H1 (cell line): Measurements from ENCODE around the gene WIPF3. TPM values are rescaled to one million over a fixed set of nuclear protein-coding genes. Genes with fewer than 3 reads are reported as not detected.

Experiments
- CTCF ChIA-PET: fragments of 300-600 bp; sonication (Branson Sonifier 250); formaldehyde crosslinking; loops from one replicate; lab custom pipeline; 2021; ENCODE audit not compliant: partially characterized antibody; lab: Charles Lee
- POLR2A ChIA-PET: fragments of 300-600 bp; sonication (Branson Sonifier 250); formaldehyde crosslinking; loops from one replicate; lab custom pipeline; 2021; ENCODE audit warnings: inconsistent platforms; ENCODE audit not compliant: partially characterized antibody; lab: Charles Lee
- DNase-seq, 2 experiments: peaks; one replicate each; pipeline versions ENCODE4 v3.0.0 to v3.0.0-alpha.2; 2010 to 2022; ENCODE audit warnings: low spot score in 2 of 2, low read depth in 1 of 2, mixed read lengths in 1 of 2
- FAIRE-seq: peaks from 2 replicates; lab custom pipeline; 2011; peaks lifted over from hg19 to GRCh38; lab: Jason Lieb, UNC
- H2AFZ ChIP-seq: 2 replicates; pipeline ENCODE4 v1.8.1; 2012; ENCODE audit warnings: low read length, inconsistent platforms
- H2AK5ac ChIP-seq: 2 replicates; pipeline ENCODE4 v1.6.1; 2013; ENCODE audit warnings: low read depth, low read length
- H2BK120ac ChIP-seq: replicated peaks from 2 replicates; pipeline ENCODE3; 2013; ENCODE audit warnings: low read depth, low read length, inconsistent platforms
- H2BK12ac ChIP-seq: 2 replicates; pipeline ENCODE4 v1.6.1; 2013; ENCODE audit warnings: low read depth, low read length
- H2BK15ac ChIP-seq: 2 replicates; pipeline ENCODE4 v1.6.1; 2013; ENCODE audit warnings: low read length
- H2BK20ac ChIP-seq: 2 replicates; pipeline ENCODE4 v1.6.1; 2013; ENCODE audit warnings: low read length
- H2BK5ac ChIP-seq: 2 replicates; pipeline ENCODE4 v1.6.1; 2013; ENCODE audit warnings: low read depth, low read length
- H3K14ac ChIP-seq: 2 replicates; pipeline ENCODE4 v1.6.1; 2013; ENCODE audit warnings: inconsistent platforms; ENCODE audit not compliant: insufficient read length
- H3K18ac ChIP-seq: 2 replicates; pipeline ENCODE4 v1.6.1; 2013; ENCODE audit warnings: low read length; ENCODE audit errors: extremely low read depth
- H3K23ac ChIP-seq: 2 replicates; pipeline ENCODE4 v1.6.1; 2013; ENCODE audit warnings: inconsistent platforms; ENCODE audit not compliant: insufficient read length
- H3K23me2 ChIP-seq: 2 replicates; pipeline ENCODE4 v1.6.1; 2013; ENCODE audit warnings: low read depth, low read length
- H3K27ac ChIP-seq: 2 replicates; pipeline ENCODE4 v1.6.1; 2011; ENCODE audit warnings: low read depth, low read length, inconsistent platforms
- H3K27me3 ChIP-seq, 4 experiments: replicated peaks in 1 of 4; 1 replicate in 1 of 4; 2 replicates in 3 of 4; pipeline versions ENCODE4 v1.6.1 to v1.8.1; 2011 to 2013; ENCODE audit warnings: low read length in 3 of 4, mild to moderate bottlenecking in 3 of 4, inconsistent platforms in 2 of 4, mixed read lengths in 2 of 4, moderate library complexity in 1 of 4; ENCODE audit not compliant: control insufficient read depth in 3 of 4, insufficient read depth in 3 of 4; ENCODE audit errors: extremely low read depth in 1 of 4
- H3K36me3 ChIP-seq, 4 experiments: 2 replicates each; pipeline versions ENCODE4 v1.6.1 to v1.8.1; 2011 to 2013; ENCODE audit warnings: mild to moderate bottlenecking in 4 of 4, low read length in 3 of 4, moderate library complexity in 2 of 4, control low read depth in 1 of 4, inconsistent platforms in 1 of 4; ENCODE audit not compliant: insufficient read depth in 4 of 4, control insufficient read depth in 2 of 4
- H3K4ac ChIP-seq: replicated peaks from 2 replicates; pipeline ENCODE3; 2013; ENCODE audit warnings: low read length, low read depth, mixed read lengths, inconsistent platforms; ENCODE audit not compliant: insufficient read length
- H3K4me1 ChIP-seq, 4 experiments: replicated peaks in 1 of 4; 1 replicate in 1 of 4; 2 replicates in 3 of 4; pipeline versions ENCODE4 v1.6.1 to v1.8.1; 2011 to 2013; ENCODE audit warnings: low read length in 3 of 4, inconsistent platforms in 2 of 4, mixed read lengths in 1 of 4; ENCODE audit not compliant: insufficient read depth in 4 of 4, control insufficient read depth in 3 of 4
- H3K4me2 ChIP-seq, 2 experiments: 2 replicates each; pipeline versions ENCODE4 v1.6.1 to v1.8.1; 2011 to 2013; ENCODE audit warnings: low read depth in 2 of 2, low read length in 2 of 2, control low read depth in 1 of 2, inconsistent platforms in 1 of 2, mild to moderate bottlenecking in 1 of 2; ENCODE audit not compliant: insufficient read depth in 1 of 2
- H3K4me3 ChIP-seq, 4 experiments: fragments of 200-600, 300-600 bp in 1 of 4; sonication (generic), shearing (Covaris generic), sonication (Bioruptor Twin) in 1 of 4; 2 replicates each; pipeline versions ENCODE4 v1.5.1 to v1.8.1; 2011 to 2016; ENCODE audit warnings: low read length in 4 of 4, low read depth in 3 of 4, control low read depth in 2 of 4, inconsistent platforms in 2 of 4, mild to moderate bottlenecking in 2 of 4, mixed read lengths in 1 of 4, moderate library complexity in 1 of 4; ENCODE audit not compliant: insufficient read depth in 2 of 4; ENCODE audit errors: extremely low read depth in 1 of 4
- H3K56ac ChIP-seq: replicated peaks from 2 replicates; pipeline ENCODE3; 2013; ENCODE audit warnings: low read depth, mild to moderate bottlenecking, mixed read lengths, low read length, inconsistent platforms; ENCODE audit not compliant: insufficient read length
- H3K79me1 ChIP-seq: 2 replicates; pipeline ENCODE4 v1.6.1; 2013; ENCODE audit warnings: low read depth, low read length, control low read depth
- H3K79me2 ChIP-seq, 2 experiments: 2 replicates each; pipeline versions ENCODE4 v1.6.1 to v1.8.1; 2012 to 2013; ENCODE audit warnings: low read length in 2 of 2, mild to moderate bottlenecking in 2 of 2, inconsistent platforms in 1 of 2; ENCODE audit not compliant: insufficient read depth in 2 of 2, control insufficient read depth in 1 of 2
- H3K9ac ChIP-seq, 4 experiments: replicated peaks in 1 of 4; 1 replicate in 1 of 4; 2 replicates in 3 of 4; pipeline versions ENCODE4 v1.6.1 to v1.8.1; 2011 to 2013; ENCODE audit warnings: low read depth in 3 of 4, low read length in 3 of 4, control low read depth in 2 of 4, mild to moderate bottlenecking in 2 of 4, moderate library complexity in 2 of 4, inconsistent platforms in 1 of 4; ENCODE audit errors: extremely low read depth in 1 of 4
- H3K9me3 ChIP-seq, 2 experiments: 2 replicates each; pipeline versions ENCODE4 v1.6.1 to v1.8.1; 2012 to 2013; ENCODE audit warnings: mild to moderate bottlenecking in 2 of 2, moderate library complexity in 2 of 2, control low read depth in 1 of 2, inconsistent platforms in 1 of 2, low read depth in 1 of 2, low read length in 1 of 2, mixed read lengths in 1 of 2; ENCODE audit not compliant: insufficient read depth in 2 of 2
- H4K20me1 ChIP-seq, 2 experiments: replicated peaks in 1 of 2; 2 replicates each; pipeline versions ENCODE3 to v1.8.1; 2011 to 2013; ENCODE audit warnings: inconsistent platforms in 2 of 2, low read length in 2 of 2, mild to moderate bottlenecking in 1 of 2; ENCODE audit not compliant: insufficient read depth in 2 of 2, control insufficient read depth in 1 of 2
- H4K5ac ChIP-seq: 2 replicates; pipeline ENCODE4 v1.6.1; 2013; ENCODE audit warnings: low read length, low read depth, mixed read lengths, inconsistent platforms; ENCODE audit not compliant: insufficient read length
- H4K8ac ChIP-seq: 2 replicates; pipeline ENCODE4 v1.8.0; 2013; ENCODE audit warnings: mild to moderate bottlenecking, moderate library complexity, low read length, inconsistent platforms; ENCODE audit not compliant: insufficient read depth; ENCODE audit errors: extremely low read depth
- H4K91ac ChIP-seq: replicated peaks from 2 replicates; pipeline ENCODE3; 2013; ENCODE audit warnings: low read length, mixed read lengths, inconsistent platforms; ENCODE audit not compliant: insufficient read length
- CBX8 ChIP-seq: fragments of 300-800, 300-1000 bp; sonication (generic); IDR thresholded peaks from 2 replicates; pipeline ENCODE4 v1.7.1; 2016; ENCODE audit warnings: low read depth, low read length, borderline replicate concordance
- CREB1 ChIP-seq: IDR thresholded peaks from 2 replicates; pipeline ENCODE4 v1.6.1; 2012; ENCODE audit warnings: inconsistent platforms
- GTF2F1 ChIP-seq: IDR thresholded peaks from 2 replicates; pipeline ENCODE4 v1.6.1; 2012; ENCODE audit warnings: low read depth, low read length, improper control_type of control experiment, borderline replicate concordance
- NANOG ChIP-seq: IDR thresholded peaks from 2 replicates; pipeline ENCODE4 v1.6.1; 2011; ENCODE audit warnings: low read length, low read depth, mild to moderate bottlenecking, inconsistent platforms; ENCODE audit not compliant: insufficient read depth, poor library complexity, severe bottlenecking
- RAD21 ChIP-seq, 2 experiments: IDR thresholded peaks in 1 of 2; conservative IDR thresholded peaks in 1 of 2; 2 replicates each; pipeline ENCODE4 v1.6.1; 2011; ENCODE audit warnings: low read depth in 2 of 2, low read length in 2 of 2, improper control_type of control experiment in 1 of 2, inconsistent platforms in 1 of 2, mild to moderate bottlenecking in 1 of 2, moderate library complexity in 1 of 2
- SIN3A ChIP-seq, 2 experiments: IDR thresholded peaks in 1 of 2; conservative IDR thresholded peaks in 1 of 2; 2 replicates each; pipeline ENCODE4 v1.6.1; 2011 to 2012; ENCODE audit warnings: low read length in 2 of 2, improper control_type of control experiment in 1 of 2, low read depth in 1 of 2, mild to moderate bottlenecking in 1 of 2
- SIX5 ChIP-seq: IDR thresholded peaks from 2 replicates; pipeline ENCODE4 v1.6.1; 2011; ENCODE audit warnings: mild to moderate bottlenecking, low read depth, low read length
- SP2 ChIP-seq: IDR thresholded peaks from 2 replicates; pipeline ENCODE4 v1.6.1; 2012; ENCODE audit warnings: mild to moderate bottlenecking, low read length, inconsistent platforms
- TCF12 ChIP-seq: IDR thresholded peaks from 2 replicates; pipeline ENCODE4 v1.6.1; 2011; ENCODE audit warnings: low read depth, mild to moderate bottlenecking, low read length
- WGBS, 2 experiments: shearing (Covaris generic) in 1 of 2; methylation state at CpG; one replicate each; pipeline versions ENCODE4 v1.1.6 to v1.1.7; 2013 to 2015; ENCODE audit warnings: low lambda C conversion rate in 2 of 2, mixed read lengths in 2 of 2, inconsistent platforms in 1 of 2, low coverage in 1 of 2, missing lambda C conversion rate in 1 of 2; ENCODE audit not compliant: insufficient replicate concordance in 2 of 2, insufficient coverage in 1 of 2, insufficient read length in 1 of 2; ENCODE audit errors: extremely low coverage in 1 of 2, missing lambda C conversion rate in 1 of 2; 5-methylcytosine and 5-hydroxymethylcytosine counted together
- polyA plus RNA-seq, 7 experiments: library from polyadenylated mRNA; depleted of rRNA in 3 of 7; stranded (reverse) in 5 of 7; unstranded in 2 of 7; fragments of >200 nt in 5 of 7; fragments of 200-250 nt in 2 of 7; gene quantifications; 1 replicate in 5 of 7; 2 replicates in 1 of 7; 4 replicates in 1 of 7; pipeline versions ENCODE4 v1.2.1 to v1.2.3, GENCODE V29; 2011 to 2013; ENCODE audit warnings: missing spikeins in 2 of 7, mixed read lengths in 2 of 7
- total RNA-seq: library from RNA; stranded (reverse); fragmentation: NEBNext Ultra II Directional; extraction: Animal tissue kit (Norgen Biotek cat#: 25700); gene quantifications from 2 replicates; pipeline ENCODE4 v1.2.1, GENCODE V29; 2021

WIPF3 gene
- total and polyA plus RNA-seq, 2 of the 8 experiments (the other 6 are each of a cell fraction or from before 2014, with no cell fraction given): 5.0 to 12.1 TPM

GRCh38 chr7:29840701-29841100 lies 34.4 kb downstream of the WIPF3 start:
- H4K5ac ChIP-seq: no peak overlapping the region
- H4K20me1 ChIP-seq: peaks cover 0 to 2% of the 10 kb centered on the region in 2 experiments
- H2AK5ac ChIP-seq: no peak overlapping the region
- CTCF ChIA-PET: no interaction called here
- no peaks in the 10 kb centered on the region for H3K36me3 ChIP-seq
- H3K23ac ChIP-seq: no peak overlapping the region
- TF ChIP-seq CBX8 (no peak), GTF2F1 (no peak), SIX5 (no peak), CREB1 (no peak), SIN3A (conservative IDR thresholded peaks at IDR 0.05 in 1 of 2, IDR thresholded peaks at IDR 0.05 in 1 of 2; ENCODE audit: low read depth in 1 of 2, low read length in 2 of 2) (no peak), NANOG (no peak), TCF12 (no peak), RAD21 (IDR thresholded peaks at IDR 0.05 in 1 of 2, conservative IDR thresholded peaks at IDR 0.05 in 1 of 2; ENCODE audit: low read depth in 2 of 2, low read length in 2 of 2) (no peak), SP2 (no peak)
- TF ChIP-seq, all 59 proteins: peak for 0
- Histone ChIP-seq H2BK5ac (no peak overlapping the region), H4K91ac (no peak overlapping the region), H3K9ac (no peak overlapping the region), H3K4me2 (no peak overlapping the region), H3K14ac (no peak overlapping the region), H3K4me1 (peaks cover 0 to 3% (median 0%) of the 10 kb centered on the region in 4 experiments; a peak in 4 of 7 replicates), H3K79me2 (no peaks in the 10 kb centered on the region), H2BK20ac (no peak overlapping the region), H3K23me2 (no peaks in the 10 kb centered on the region), H3K27me3 (no peaks in the 10 kb centered on the region; a peak in 1 of 7 replicates), H3K27ac (no peak overlapping the region), H2BK15ac (no peak overlapping the region), H3K9me3 (no peaks in the 10 kb centered on the region), H2AFZ (no peak overlapping the region), H2BK12ac (no peak overlapping the region), H3K56ac (no peak overlapping the region), H2BK120ac (no peak overlapping the region), H3K79me1 (no peaks in the 10 kb centered on the region), H3K18ac (no peak overlapping the region), H4K8ac (no peak overlapping the region), H3K4ac (no peak overlapping the region), H3K4me3 (no peak overlapping the region)
- FAIRE-seq: no peak
- WGBS, 2 experiments: 91% methylated on average over 6 of the region's 6 CpGs; no CpG with 5 or more reads in 1 of the 2 experiments
- POLR2A ChIA-PET: no interaction called here
- DNase-seq: no peak
